Brain microvascular endothelial cell (primary cell): ENCODE data around the gene COBLL1.

Source experiments
- DNase-seq: peaks from one replicate; pipeline ENCODE4 v3.0.0-alpha.2; 2020
- H3K27ac ChIP-seq: fragments of 250-450 bp; sonication (Bioruptor Pico); 2 replicates; pipeline ENCODE4 v1.5.1; 2020; ENCODE audit warnings: mild to moderate bottlenecking, moderate library complexity
- H3K27me3 ChIP-seq: fragments of 250-450 bp; sonication (Bioruptor Pico); replicated peaks from 2 replicates; pipeline ENCODE4 v1.5.1; 2020; ENCODE audit warnings: mild to moderate bottlenecking
- H3K36me3 ChIP-seq: fragments of 250-450 bp; sonication (Bioruptor Pico); replicated peaks from 2 replicates; pipeline ENCODE4 v1.5.1; 2020; ENCODE audit warnings: mild to moderate bottlenecking
- H3K4me3 ChIP-seq: 2 replicates; pipeline ENCODE4 v1.5.1; 2011; ENCODE audit warnings: low read depth, mild to moderate bottlenecking, control low read depth, low read length, moderate library complexity
- in situ Hi-C: cut with HindIII; loops from 2 replicates; pipeline ENCODE4 v1.10.0; 2017; ENCODE audit warnings: low sequenced_read_pairs, low pct_ligation_motif_present
- TF ChIP-seq, protein P1 (sequence below): IDR thresholded peaks from 2 replicates; pipeline ENCODE4 v1.5.1; 2011; ENCODE audit warnings: low read depth, mild to moderate bottlenecking, moderate library complexity, low read length, control low read depth, inconsistent platforms; ENCODE audit errors: missing control alignments

The COBLL1 gene

DNA sequence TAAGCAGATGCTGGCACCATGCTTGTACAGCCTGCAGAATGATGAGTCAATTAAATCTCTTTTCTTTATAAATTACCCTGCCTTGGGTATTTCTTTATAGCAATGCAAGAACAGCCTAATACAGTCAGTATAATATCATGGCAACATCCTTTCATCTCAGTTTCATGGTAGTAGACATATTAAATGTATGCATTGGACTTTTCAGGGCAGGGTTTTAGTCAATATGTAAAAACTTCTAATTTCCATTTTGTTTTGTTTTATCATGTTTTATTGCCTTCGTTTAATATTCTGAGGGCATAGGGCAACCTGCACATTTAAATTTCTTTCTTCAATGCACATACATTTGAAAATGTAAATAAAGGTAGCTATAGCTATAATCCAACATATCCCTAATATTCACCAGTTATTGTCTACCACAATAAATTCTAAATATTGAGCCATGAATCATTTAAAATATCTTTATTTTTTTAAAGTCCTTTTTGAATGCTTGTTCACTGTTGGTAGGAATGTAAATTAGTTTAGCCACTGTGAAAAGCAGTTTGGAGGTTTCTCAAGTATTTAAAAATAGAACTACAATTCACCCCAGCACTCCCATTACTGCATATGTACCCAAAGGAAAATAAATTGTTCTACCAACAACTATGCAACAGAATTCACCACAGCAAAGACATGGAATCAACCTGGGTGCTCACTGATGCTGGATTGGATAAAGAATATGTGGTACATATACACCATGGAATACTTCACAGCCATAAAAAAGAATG lies 178.6 kb downstream of the COBLL1 start:
- Histone ChIP-seq H3K27ac (no peak overlapping the region), H3K36me3 (no peaks in the 10 kb centered on the region), H3K4me3 (no peak overlapping the region), H3K27me3 (no peaks in the 10 kb centered on the region)
- no peak for DNase-seq
- TF ChIP-seq, protein P1, sequence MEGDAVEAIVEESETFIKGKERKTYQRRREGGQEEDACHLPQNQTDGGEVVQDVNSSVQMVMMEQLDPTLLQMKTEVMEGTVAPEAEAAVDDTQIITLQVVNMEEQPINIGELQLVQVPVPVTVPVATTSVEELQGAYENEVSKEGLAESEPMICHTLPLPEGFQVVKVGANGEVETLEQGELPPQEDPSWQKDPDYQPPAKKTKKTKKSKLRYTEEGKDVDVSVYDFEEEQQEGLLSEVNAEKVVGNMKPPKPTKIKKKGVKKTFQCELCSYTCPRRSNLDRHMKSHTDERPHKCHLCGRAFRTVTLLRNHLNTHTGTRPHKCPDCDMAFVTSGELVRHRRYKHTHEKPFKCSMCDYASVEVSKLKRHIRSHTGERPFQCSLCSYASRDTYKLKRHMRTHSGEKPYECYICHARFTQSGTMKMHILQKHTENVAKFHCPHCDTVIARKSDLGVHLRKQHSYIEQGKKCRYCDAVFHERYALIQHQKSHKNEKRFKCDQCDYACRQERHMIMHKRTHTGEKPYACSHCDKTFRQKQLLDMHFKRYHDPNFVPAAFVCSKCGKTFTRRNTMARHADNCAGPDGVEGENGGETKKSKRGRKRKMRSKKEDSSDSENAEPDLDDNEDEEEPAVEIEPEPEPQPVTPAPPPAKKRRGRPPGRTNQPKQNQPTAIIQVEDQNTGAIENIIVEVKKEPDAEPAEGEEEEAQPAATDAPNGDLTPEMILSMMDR = no peak
- in situ Hi-C loops = no loop called here

DNA sequence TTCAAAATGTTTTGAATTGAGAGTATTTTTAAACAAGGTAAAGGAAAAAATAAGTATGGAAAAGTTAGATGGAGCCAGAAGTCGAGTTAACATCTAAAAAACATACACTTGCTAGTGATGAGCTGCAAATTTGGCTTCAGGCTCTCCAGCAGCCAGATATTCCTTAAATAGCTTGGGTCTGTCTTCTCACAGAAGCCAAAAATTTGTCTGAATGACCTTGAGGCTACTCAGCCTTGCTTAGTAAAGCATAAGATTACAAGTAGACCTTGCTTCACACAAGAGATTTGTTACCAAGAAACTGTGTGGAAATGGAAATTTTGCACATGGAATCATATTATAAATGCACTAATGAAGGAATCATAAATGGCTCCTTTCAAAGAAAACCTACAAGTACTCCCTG lies 179.6 kb downstream of the COBLL1 start:
- TF ChIP-seq, protein P1 = no peak
- in situ Hi-C loops = no loop called here
- Histone ChIP-seq H3K27me3 (no peaks in the 10 kb centered on the region), H3K4me3 (no peak overlapping the region), H3K36me3 (no peaks in the 10 kb centered on the region), H3K27ac (no peak overlapping the region)
- no peak for DNase-seq

DNA sequence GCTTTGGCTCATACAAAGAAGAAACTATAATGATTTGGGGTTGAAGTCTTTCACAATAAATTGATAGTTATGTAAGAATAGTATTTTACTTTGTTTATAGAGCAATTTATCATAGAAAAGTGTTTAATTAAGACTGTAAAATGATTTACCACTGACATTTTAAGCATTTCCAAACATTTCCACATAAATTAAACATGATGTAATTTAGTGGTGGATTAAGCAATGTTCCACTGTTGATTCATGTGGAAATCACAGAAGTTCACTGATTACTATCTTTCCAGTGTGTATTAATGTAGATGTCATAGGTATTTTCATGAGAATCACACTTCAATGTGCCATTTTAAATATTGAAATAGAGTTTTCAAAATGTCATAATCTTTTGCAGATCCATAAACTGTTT lies 180.3 kb downstream of the COBLL1 start:
- no peak for DNase-seq
- TF ChIP-seq, protein P1 = no peak
- H3K27ac ChIP-seq = no peak overlapping the region

DNA sequence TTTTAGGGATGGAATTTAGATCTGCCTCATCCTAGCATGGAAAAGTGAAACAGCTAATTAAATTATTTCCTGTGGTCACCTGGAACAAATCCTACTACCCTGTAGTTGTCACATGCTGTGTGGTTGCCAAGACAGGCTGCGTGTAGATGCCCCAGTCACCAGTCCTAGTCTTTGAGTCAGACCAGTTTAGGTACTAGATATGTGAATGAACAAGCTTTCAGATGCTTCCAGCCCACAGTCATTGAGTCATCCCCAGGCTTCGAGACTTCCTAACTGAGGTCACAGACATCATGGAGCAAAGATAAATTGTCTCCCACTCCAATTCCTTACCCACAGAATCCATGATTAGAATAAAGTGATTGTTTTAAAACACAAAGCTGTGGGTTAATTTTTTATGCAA lies 184.5 kb downstream of the COBLL1 start:
- Histone ChIP-seq H3K27me3 (no peaks in the 10 kb centered on the region), H3K4me3 (no peak overlapping the region), H3K27ac (peak overlapping the region; percentile 63), H3K36me3 (no peaks in the 10 kb centered on the region)
- in situ Hi-C loops = no loop called here
- peak; percentile 95 for DNase-seq
- TF ChIP-seq, protein P1 = no peak

More for the DNA sequence above, 180.3 kb downstream of the COBLL1 start:
- in situ Hi-C loops = no loop called here
- H3K27me3 ChIP-seq = no peaks in the 10 kb centered on the region
- no peaks in the 10 kb centered on the region for H3K36me3 ChIP-seq
- H3K4me3 ChIP-seq = no peak overlapping the region

DNA sequence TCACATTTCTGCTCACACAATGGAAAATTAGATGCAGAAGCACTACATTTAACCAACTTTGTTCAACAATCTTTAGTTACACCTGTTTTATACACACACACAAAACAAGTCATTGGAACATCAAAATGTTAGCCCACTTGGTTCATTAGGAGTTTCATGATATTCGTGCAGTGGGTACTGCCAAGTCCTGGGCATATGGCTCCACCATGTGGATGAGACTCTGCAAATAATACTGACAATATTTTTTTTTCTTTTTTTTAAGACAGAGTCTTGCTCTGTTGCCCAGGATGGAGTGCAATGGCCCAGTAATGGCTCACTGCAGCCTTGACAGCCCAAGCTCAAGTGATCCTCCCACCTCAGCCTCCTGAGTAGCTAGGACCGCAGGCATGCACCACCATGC lies 185.9 kb downstream of the COBLL1 start:
- TF ChIP-seq, protein P1 = peak; percentile 42
- Histone ChIP-seq H3K27me3 (no peaks in the 10 kb centered on the region), H3K4me3 (no peak overlapping the region), H3K27ac (no peak overlapping the region), H3K36me3 (no peaks in the 10 kb centered on the region)
- peak; percentile 6 for DNase-seq
- in situ Hi-C loops = no loop called here

DNA sequence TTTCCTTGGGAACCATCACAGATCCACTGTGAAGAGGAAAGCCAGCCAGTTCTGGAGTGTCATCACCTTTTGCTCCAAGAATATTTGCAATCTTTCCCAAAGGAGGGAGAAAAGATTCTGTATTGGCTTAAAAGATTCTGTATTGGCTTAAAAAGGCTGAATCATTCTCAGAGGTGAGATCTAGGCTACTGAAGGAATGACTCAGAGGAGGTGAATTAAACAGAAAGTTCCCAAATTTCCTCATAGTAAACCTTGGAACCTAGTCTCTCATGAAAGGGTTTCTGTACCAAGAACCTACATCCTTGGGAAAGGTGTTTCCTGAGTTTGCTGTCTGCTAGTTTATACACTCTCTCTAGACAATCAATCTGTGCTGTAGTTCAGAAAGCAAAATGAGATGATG lies 186.3 kb downstream of the COBLL1 start:
- Histone ChIP-seq H3K27me3 (no peaks in the 10 kb centered on the region), H3K27ac (no peak overlapping the region), H3K4me3 (no peak overlapping the region), H3K36me3 (no peaks in the 10 kb centered on the region)
- TF ChIP-seq, protein P1 = no peak
- no peak for DNase-seq
- in situ Hi-C loops = no loop called here
